C4-2B (cell line): ENCODE measurements around the gene DLG2.

Source experiments
- ZFX ChIP-seq: fragments of 450-650 bp; IDR thresholded peaks from 2 replicates; pipeline ENCODE4 v1.6.1; 2017
- TF ChIP-seq, protein P1 (sequence below): fragments of 450-650 bp; conservative IDR thresholded peaks from 2 replicates; pipeline ENCODE4 v1.5.1; 2017; ENCODE audit warnings: mild to moderate bottlenecking

DNA sequence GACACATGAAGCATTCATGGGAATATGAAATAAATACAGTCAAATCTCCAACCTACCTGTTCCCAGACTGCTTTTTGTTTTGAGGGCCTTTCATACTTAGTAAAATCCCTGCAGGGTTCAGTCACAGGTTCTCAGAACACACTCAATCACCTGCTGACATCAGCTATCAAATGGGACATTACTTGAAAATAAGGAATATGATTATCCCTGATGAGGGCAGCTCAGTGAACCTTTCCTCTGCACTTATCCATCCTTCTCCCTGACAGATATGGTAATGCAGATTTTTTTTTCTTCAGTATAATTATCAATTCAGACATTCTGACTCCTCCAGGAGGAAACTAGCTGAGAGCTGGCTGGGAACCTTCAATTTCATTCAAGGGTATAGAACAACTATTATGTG lies 1213.6 kb downstream of the DLG2 start:
- TF ChIP-seq, protein P1, sequence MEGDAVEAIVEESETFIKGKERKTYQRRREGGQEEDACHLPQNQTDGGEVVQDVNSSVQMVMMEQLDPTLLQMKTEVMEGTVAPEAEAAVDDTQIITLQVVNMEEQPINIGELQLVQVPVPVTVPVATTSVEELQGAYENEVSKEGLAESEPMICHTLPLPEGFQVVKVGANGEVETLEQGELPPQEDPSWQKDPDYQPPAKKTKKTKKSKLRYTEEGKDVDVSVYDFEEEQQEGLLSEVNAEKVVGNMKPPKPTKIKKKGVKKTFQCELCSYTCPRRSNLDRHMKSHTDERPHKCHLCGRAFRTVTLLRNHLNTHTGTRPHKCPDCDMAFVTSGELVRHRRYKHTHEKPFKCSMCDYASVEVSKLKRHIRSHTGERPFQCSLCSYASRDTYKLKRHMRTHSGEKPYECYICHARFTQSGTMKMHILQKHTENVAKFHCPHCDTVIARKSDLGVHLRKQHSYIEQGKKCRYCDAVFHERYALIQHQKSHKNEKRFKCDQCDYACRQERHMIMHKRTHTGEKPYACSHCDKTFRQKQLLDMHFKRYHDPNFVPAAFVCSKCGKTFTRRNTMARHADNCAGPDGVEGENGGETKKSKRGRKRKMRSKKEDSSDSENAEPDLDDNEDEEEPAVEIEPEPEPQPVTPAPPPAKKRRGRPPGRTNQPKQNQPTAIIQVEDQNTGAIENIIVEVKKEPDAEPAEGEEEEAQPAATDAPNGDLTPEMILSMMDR = no peak
- TF ChIP-seq ZFX = no peak
